Dermis lymphatic vessel endothelial cell (primary cell): ENCODE results near the gene GRAMD2A. TPM values are rescaled to one million over a fixed set of nuclear protein-coding genes. Genes with fewer than 3 reads are reported as not detected.

Experiments used
- total RNA-seq: library from RNA; depleted of rRNA; stranded (reverse); fragments of >200 nt; gene quantifications from 2 replicates; pipeline ENCODE4 v1.2.1, GENCODE V29; 2014

GRAMD2A gene
- under 0.01 and 0.17 TPM in 2 replicates for total RNA-seq

GRCh38 chr15:72197460-72198355 is at the start of gene GRAMD2A:
Gene GRAMD2A (minus strand): TSS chr15:72197787.

GRCh38 chr15:72231066-72231832 is 33.7 kb upstream of the GRAMD2A start, which contains the start of gene PKM:
Gene PKM (minus strand): TSS chr15:72231190. CDS start chr15:72219097, 12,093 bp downstream.

GRCh38 chr15:72118017-72118978 is 79.3 kb downstream of the GRAMD2A start, which contains the start of the genes MYO9A and SENP8:
Gene MYO9A (minus strand): TSS chr15:72118150. CDS start chr15:72046563, 71,587 bp downstream.
Gene SENP8 (plus strand): TSS chr15:72118403. CDS start chr15:72139624, 21,221 bp downstream.

Other genes with a start within 250 kb of the GRAMD2A start
- 29.8 and 33.7 TPM in 2 replicates for gene MYO9A, start 79.6 kb downstream of the GRAMD2A start, total RNA-seq
- gene SENP8, start 79.4 kb downstream of the GRAMD2A start, total RNA-seq: 1.2 and 1.6 TPM in 2 replicates
- 506 and 691 TPM in 2 replicates for gene PKM, start 33.4 kb upstream of the GRAMD2A start, total RNA-seq
- 10.9 and 13.2 TPM in 2 replicates for gene PARP6, start 74.8 kb upstream of the GRAMD2A start, total RNA-seq
- gene CELF6, start 122.4 kb upstream of the GRAMD2A start, total RNA-seq: 0.11 and 0.17 TPM in 2 replicates
- gene HEXA, start 178.2 kb upstream of the GRAMD2A start, total RNA-seq: 98.3 and 116 TPM in 2 replicates
- gene TMEM202, start 200.5 kb upstream of the GRAMD2A start, total RNA-seq: not detected in 2 replicates